ENCODE measurements around the gene ATP6V0E1.

ATP6V0E1 gene

DNA sequence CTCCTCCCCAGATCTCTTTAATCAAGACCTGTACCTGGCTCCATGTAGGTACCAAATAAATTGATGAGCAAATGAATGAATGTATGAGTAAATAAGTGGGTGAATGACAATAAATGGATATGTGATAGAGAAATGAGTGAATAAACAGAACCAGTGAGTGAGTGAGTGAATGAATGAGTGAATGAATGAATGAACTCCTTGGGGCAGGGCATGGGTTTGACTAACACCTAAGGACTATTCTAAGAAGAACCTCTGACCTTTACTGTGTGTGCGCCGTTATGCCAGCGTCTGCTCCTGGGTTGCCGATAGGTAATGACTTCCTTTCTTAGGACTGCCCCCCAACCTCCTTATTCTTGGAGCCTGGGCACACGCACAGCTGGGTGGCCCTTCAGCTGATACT lies 26.1 kb upstream of the ATP6V0E1 start:
- DNase-seq, result no peak

DNA sequence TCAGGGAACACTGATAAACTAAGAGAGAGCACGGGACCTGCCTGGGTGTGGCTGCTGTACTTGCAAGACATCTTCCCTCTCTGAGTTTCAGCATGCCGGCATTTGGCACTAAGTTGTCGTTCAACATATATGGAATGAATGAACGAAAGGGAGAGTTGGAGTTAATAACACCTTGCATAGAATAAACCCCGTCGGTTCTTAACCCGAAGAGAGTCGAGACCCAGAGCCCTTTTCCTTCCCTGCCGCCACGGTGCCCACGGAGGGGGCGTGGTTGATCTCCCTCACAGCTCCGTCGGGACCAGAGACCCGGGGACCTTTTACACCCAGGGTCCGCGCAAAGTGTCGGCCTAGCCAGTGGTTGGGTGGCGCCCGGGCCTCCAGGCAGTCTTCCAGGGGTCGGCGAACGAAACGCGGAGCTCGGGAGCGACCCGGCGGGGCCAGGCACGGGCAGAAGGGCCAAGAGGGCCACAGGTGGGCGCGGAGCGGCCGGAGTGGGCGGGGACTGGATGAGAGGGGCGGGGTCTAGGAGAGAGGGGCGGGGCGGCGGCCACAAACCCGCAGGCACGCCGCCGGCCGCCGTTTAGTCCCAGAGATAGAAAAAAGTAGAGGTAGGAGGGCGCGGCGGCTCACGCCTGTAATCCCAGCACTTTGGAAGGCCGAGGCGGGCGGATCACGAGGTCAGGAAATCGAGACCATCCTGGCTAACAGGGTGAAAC lies 25.1 kb upstream of the ATP6V0E1 start:
- peak; percentile 33 to 74 (median 69) for DNase-seq

DNA sequence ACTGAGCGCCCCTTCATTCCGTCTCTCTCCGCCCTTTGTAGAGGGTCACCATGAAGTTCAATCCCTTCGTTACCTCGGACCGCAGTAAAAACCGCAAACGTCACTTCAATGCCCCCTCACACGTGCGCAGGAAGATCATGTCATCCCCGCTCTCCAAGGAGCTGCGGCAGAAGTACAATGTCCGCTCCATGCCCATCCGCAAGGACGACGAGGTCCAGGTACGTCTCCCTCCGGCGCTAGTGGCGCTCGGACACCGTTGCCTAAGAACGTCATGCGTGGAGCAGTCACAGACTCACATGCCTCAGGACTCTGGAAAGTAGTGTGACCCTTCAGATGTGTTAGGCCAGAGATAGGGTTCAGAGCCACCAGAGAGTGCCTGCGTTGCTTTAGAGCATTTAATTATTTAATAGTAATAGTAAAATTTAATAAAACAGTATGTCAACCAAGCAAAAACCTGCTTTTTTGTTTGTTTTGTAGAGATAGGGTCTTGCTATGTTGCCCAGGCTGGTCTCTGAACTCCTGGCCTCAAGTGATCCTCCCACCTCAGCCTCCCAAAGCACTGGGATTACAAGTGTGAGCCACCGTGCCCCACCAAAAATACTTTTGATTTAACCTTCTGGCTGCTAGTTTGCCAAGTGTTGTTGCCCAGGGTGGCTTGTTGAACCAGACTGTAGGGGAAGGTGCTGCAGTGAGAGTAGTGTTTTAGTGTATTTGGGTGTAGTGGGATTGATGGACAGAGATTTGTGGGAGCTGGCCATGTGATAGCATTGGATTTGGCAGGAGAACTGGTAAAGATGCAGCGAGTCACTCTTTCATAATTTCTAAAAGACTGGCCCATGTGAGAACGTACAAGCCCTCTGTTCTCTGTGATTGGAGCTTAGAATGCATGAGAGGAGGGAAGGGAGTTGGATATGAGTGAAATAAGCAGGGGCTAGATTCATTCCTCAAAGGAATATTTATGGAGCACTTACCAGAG lies 23.5 kb upstream of the ATP6V0E1 start:
- DNase-seq, result no peak

DNA sequence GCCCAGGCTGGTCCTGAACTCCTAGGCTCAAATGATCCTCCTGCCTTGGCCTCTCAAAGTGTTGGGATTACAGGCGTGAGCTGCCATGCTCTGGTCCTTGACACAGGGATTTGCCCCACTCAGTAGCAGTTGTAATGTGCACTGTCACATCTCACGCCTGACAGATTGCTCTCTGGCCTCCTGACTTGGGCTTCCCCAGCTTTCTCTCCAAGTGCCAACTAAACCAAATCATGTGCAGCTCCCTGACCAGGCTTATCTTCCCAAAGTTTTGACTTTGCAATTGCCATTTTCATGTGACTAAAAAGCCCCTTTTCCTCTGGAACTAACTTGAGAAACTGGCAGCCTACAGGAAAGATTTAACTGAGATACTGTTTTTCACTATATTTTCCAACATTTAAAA lies 13.7 kb upstream of the ATP6V0E1 start:
- DNase-seq, result no peak

DNA sequence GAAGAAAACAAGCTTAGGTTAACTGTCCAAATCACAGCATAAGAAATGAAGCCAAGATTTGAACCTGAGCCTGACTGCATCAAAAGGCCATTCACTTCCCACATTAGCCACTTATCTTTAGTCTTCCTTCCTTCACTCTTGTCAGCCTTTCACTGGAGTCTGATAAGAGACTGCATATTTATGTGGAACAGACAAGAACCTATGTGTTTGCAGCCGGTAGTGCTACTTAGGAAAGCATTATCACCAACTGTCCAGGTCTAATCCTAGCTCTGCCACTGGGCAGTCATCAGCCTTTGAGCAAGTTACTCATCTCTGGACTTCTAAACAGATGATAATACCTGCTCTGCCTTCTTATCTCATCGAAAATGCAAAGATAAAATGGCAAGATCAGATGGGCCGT lies 12.1 kb upstream of the ATP6V0E1 start:
- no peak for DNase-seq

DNA sequence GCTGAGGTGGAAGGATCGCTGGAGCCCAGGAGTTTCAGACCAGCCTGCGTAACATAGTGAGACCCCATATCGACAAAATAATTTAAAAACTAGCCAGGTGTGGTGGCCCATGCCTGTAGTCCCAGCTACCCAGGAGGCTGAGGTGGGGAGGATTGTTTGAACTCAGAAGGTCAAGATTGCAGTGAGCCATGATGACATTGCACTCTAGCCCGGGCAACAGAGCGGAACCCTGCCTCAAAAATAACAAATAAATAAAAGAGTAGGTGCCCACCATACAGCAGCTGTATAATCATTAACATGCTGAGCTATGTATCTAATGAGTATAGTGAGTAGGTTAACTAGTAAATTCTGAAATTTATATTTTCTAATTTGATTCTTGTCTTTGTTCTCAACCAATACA lies 11.0 kb upstream of the ATP6V0E1 start:
- no peak for DNase-seq

DNA sequence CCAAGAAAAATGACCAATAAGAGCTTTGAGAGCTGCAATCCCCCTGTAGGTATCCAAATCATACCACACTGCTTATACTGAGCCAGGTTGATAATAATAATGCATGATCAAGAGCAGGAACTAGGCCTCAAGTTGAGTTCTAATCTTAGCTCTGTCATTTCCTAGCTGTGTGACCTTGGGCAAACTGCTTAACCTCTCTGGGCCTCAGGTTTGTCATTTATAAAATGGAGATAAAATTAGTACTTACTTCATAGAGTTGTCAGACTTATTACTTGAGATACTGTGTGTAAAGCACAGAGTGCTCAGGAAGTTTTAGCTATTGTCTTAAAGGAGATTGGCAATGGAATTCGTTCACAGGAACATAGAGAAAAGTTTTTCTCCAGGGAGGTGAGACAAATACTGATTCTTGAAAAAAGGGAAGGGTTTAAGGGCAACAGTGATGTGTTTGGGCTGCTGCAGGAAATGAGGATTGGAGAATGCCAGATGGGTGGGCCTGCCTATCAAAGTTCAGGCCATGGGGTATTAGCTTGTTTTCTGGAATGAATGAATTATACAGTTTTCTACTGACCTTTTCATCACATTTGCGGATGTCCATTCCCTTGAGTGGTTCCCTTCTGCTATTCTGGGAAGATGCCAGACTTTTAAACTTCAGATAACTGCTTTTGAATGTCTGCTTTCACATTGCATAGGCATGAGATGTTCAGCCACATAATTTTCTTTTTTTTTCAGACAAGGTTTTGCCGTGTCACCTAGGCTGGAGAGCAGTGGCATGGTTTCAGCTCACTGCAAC lies 10.2 kb upstream of the ATP6V0E1 start:
- DNase-seq, result no peak

DNA sequence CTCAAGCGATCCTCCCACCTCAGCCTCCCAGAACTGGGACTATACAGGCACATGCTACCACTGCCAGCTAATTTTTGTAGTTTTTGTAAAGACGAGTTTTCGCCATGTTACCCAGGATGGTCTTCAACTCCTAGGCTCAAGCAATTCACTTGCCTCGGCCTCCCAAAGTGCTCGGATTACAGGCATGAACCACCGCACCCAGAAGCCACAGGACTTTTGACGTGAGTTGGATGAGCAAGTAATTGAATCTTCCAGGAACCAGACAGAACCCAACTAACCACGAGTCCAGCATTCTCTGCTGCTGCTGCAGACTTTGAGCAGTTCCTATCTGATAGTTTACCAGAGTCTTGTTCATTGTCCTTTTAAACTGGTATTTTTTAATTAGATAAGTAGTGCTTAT lies 9.6 kb upstream of the ATP6V0E1 start:
- no peak for DNase-seq

DNA sequence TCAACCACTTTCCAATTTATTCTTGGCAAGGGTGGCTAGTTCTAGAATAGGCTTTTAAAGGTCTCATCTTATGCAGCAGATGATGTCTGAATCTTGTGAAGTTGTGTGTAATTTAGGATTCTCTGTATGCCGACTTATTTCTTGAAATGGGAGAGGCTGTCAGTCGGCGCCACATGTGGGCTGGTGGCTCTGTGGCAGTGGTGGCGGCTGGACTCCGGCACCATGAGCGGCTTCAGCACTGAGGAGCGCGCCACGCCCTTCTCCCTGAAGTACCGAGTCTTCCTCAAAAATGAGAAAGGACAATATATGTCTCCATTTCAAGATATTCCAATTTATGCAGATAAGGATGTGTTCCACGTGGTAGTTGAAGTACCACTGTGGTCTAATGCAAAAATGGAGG lies 8.3 kb upstream of the ATP6V0E1 start:
- DNase-seq, result no peak

DNA sequence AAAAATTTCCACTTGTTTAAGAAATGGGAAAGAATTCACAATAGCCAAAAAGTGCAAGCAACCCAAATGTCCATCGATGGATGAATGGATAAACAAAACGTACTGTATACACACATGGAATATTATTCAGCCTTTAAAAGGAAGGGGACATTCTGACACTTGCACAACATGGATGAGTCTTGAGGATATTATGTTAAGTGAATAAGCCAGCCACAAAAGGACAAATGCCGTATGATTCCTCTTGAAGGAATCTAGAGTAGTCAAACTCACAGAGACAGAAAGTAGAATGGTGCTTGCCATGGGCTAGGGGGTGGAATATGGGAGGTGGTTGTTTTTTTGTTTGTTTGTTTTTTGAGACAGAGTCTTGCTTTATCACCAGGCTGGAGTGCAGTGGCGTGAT lies 3.8 kb upstream of the ATP6V0E1 start:
- no peak for DNase-seq

DNA sequence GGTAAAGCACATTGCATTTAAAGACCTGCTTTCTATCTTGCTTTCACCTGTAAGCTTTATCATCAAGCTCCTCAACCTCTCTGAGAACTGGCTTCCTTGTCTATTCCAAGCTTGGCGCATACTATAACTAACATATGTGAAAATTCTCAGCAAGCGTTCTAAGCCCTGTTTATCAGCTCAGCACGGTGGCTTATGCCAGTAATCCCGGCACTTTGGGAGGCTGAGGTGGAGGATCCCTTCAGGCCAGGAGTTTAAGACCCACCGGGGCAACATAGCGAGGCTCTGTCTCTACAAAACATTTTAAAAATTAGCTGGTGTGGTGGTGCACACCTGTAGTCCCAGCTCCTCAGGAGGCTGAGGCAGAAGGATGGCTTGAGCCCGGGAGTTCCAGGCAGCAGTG lies 1.6 kb upstream of the ATP6V0E1 start:
- no peak for DNase-seq

DNA sequence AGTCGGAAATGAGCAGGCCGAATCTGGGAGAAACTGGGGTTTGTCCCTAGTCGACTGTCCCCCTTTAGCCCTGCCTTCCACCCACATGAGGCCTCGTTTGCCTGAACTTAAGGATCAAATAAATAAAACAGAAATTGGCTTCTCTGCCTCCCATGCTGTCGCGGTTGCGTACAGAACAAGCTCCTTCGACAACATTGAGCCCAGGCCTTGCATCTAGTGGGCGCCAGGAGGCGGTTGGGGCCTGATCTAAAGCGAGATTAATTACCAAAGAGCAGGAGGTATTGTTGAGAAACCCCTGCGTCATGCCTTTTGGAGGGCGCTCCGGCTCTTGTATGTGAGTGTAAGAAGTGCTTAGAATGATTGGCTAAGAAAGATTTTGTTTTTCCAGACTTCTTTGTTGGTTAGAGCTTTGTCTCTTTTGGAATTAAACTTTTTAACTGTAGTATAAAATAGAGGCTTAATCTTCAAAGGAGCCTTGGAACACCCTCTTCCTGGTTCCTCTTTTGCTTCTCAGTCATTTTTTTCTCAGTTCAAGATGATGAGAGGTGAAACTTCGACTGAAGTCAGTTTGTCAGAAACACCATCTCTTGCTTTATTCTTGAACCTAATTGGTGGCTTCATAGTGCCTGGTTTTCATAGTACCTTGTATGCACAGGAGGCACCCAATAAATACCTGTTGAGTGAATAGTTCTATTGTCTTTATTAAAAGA lies 828 bp downstream of the ATP6V0E1 start:
- DNase-seq, result peak in 2 of 3 experiments; percentile 45 to 77

DNA sequence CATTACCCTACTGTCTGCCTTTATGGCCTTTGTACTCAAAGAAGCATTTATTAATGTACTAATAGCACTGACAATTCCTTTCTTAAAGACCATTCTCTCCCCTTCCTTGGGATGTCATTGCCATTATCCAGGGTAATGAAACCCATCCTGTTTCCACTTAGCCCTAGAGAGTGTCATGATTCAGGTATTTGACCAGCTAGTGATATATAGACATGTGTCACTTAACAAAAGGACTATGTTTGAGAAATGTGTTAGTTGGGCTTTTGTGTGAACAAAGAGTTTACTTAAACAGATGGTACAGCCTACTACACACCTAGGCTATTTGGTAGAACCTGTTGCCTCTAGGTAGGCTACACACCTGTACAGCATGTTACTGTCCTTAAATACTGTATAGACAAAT lies 2.0 kb downstream of the ATP6V0E1 start:
- peak in 2 of 3 experiments; percentile 0 to 24 for DNase-seq

DNA sequence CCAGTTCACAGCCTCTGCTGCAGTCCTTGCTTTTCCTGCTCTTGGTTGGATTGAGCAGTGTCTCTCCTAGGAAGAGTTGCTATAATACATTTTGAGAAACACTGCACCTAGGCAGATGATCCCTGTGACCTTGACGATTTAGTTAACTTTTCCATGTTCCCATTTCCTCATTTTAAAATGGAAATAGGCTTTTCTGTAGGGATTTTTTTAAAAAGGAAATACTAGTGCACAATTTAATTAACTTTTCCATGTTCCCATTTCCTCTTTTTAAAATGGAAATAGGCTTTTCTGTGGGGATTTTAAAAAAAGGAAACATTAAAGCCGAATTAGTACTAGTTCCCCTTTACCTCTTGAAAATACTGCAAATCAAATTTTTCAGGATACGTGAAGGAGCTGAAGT lies 4.7 kb downstream of the ATP6V0E1 start:
- DNase-seq, result no peak

DNA sequence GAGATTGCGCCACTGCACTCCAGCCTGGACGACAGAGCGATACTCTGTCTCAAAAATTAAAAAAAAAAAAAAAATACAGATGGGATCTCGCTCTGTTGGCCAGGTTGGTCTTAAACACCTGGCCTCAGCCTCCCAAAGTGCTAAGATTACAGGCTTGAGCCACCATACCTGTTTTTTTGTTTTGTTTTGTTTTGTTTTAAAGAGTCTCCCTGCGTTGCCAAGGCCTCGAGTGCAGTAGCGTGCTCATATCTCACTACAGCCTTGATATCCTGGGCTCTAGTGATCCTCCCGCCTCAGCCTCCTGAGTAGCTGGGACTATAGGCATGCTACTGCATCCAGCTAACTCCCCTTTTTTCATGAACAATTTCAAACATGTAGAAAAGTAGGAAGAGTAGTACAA lies 7.2 kb downstream of the ATP6V0E1 start:
- no peak for DNase-seq

DNA sequence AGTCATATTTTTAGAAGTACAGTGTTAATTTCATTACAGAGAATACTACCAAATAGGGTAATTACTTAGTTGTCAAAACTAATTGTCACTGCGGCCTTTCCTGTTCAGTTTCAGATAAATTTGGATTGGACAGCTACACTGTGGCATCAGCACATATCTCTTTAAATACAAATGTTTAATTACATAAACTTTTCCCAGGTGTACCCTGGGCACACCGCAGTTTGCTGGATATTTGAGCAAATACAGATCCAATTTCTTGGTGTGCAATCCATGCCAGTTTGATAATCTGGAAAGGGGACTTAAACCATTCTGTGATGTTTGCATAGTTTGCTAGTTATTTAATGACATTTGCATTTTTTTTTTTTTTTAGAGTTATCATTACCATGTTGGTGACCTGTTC lies 10.8 kb downstream of the ATP6V0E1 start:
- no peak for DNase-seq

DNA sequence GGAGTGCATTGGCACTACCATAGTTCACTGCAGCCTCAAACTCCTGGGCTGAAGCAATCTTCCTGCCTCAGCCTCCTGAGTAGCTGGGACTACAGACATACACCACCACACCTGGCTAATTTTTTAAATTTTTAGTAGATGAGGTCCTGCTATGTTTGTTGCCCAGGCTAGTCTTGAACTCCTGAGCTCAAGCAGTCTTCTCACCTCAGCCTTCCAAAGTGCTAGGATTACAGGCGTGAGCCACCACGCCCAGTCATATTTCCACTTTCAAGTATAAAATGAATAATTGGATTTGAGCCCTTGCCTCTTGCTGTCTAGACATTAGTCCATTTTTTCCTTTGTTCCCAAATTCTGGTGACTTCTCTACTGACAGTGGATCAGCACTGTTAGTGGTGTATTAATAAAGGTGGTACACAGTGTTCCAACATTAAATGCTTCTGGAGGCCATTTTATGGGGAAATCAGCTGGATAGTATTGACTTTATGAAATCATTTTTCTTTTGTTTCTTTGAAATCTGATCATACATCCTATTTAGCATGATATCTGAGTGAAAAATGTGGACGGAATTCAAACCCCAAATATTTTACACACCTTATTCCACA lies 15.9 kb downstream of the ATP6V0E1 start:
- DNase-seq, result no peak

DNA sequence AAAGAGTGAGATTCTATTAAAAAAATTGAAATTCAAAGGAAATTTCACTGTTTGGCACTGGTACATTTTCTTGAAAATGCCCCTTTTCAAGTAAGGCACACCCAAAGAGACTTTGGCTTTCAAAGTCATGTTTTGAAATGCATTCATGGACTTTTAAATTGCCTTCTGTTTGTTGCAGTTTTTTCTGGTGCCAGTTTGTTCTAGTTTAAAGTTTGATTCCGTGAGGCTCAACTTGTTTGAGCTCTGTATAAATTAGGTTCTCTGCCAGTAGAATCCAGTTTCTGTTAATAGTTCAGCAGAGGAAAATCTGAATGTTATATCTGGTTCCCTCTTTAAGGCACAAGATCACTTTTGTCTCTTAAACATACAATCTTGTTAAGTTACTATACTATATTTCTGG lies 16.4 kb downstream of the ATP6V0E1 start:
- no peak for DNase-seq

DNA sequence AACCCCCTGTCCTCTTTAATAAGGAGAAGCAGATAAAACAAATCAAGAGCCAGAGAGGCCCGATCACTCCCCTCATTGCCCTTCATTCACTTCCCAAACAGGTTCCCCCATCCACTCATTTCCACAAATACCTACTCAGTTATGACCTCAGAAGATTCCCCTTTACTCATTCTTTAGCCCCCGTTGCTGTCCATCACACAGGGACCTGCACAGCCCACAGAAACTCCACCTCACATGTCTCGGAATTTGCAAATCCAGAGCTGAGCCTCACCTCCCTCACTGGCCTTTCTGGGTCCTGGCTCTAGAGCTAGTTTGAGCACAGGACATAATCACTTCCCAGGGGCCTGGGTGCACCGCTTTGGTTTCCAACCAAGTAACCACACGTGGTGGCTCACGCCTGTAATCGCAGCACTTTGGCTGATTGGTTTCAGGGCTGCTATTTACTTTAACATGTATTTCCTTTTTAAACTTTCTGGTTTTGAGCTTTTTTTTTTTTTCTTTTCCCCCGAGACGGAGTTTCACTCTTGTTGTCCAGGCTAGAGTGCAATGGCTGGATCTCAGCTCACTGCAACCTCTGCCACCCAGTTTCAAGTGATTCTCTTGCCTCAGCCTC lies 17.8 kb downstream of the ATP6V0E1 start:
- no peak for DNase-seq

DNA sequence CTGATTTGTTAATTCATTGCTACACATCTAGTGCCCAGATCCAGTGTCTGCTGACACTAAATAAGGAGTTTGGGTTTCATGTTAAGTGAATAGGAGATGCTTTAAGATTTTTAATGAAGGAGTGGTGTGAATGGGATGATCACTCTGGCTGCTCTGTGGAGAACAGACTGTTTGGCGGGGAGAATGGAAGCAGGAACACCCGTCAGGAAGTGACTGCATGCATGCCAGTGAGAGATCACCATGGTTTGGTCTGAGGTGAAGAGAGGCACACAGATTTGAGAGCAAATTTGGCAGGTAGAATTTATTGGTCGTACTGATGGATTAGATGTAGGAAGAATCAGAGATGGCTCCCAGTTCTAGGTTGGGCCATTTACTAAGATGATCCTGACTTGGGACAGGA lies 19.8 kb downstream of the ATP6V0E1 start:
- DNase-seq, result no peak

DNA sequence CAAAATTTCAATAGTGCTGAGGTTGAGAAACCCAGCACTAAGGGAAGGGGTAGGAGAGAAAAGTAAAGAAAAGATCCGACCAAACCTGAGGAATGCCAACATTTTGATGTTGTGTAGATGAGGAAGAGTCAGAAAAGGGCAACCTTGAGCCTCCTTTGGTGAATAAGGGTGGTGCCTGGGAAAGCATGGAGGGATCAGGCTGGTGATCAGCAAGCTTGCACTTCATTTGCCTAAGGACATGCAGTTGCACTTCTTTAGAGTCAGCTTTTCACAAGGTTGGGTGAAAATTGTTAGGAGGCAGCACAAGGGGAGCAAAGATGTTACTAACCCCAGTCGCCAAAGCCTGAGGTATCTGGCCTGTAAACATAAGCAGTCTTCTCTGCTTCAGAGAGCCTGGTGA lies 20.4 kb downstream of the ATP6V0E1 start:
- no peak for DNase-seq

DNA sequence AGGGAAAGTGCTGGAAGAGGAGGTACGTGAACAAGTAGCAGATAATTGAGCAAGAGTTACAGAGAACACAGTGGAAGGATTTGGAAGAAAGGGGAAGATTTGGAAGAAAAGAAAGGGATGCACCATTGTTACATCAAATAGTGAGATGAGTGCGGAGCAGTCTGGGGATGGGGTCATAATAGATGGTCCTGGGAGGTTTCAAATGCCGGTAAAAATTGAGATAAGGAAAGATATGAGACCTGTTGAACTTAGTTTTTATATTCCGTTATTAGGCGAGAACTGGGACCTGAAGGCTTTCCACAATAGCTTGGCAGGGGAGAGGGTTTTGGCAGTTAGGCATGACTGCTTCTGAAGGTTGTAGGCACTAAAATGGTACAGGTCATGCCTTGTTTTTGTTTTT lies 20.9 kb downstream of the ATP6V0E1 start:
- no peak for DNase-seq
